Measurements from ENCODE around the gene FHIT.

FHIT gene

GRCh38 chr3:60149501-60149900 lies 1101.8 kb downstream of the FHIT start:
- no peak for DNase-seq

DNA sequence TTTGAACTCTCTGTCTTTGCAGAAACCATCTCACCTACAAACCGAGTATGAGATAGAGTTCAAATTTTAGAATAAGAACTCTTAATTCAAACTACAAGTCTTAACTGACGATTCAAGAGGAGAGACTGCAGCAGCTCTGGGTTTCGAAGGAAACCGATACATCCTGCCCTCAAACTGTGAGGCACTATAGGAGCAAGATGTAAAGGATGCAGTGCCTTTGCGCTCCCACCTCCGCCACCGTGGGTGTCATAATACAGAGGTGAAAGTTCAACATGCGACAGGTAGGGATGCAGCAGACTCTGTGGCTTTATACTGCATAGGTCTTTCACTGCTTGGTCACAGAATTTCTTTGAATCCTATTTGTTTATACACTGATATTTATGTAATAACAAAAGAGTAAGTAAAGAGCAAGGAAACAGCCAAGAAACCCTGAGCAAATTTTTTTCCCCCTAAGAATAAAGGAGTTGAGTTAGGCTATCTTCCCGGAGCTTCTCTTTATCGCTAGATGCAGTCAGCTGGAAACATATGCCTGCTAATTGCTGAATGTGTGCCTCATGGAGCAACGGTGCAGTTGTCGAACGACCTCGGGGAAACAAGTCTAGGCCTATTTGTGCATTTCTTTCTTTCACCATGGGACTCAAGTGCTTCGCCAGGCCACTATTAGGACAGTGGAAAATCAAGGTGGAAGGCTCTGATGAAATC lies 1103.9 kb downstream of the FHIT start:
- no peak for DNase-seq

DNA sequence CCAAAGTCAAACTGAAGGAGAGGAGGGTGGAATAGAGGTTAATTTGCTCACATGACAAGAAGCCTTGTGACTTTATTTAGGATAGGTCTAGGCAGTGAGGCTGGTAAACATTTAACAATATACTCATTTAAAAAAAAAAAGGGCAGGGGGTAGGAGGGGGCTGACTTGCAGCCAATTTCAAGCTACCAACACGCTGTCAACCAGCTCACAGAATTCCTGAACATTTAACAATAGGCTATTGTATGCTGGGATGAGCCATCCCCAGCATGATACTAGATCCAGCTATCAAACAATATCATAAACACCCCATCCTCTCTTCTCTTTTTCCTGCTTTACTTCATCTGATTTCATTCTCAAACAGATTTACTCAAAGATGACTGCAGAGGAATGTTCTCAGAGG lies 1105.1 kb downstream of the FHIT start:
- DNase-seq = peak in 4 of 14 donors; percentile 5 to 20 (median 6)

GRCh38 chr3:60144071-60144470 lies 1107.2 kb downstream of the FHIT start:
- no peak for DNase-seq

DNA sequence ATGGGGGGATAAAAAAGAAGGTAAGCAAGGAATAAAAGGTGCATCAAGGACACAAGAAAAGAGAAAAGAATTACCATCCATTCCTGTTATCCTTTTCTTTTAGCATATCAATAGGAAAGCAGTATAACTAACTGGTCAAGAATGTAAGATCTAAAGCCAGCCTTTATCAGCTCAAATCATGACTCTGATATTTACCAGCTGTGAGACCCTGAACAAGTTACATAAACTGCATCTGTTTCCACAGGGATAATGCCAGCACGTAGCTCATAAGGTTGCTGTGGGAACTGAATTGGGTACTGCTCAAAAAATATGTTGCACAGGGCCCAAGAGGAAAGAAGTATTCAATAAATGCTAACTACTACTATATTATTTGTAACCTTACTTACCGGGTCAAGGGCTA lies 1109.2 kb downstream of the FHIT start:
- no peak for DNase-seq

GRCh38 chr3:60140160-60140559 lies 1111.1 kb downstream of the FHIT start:
- DNase-seq = no peak

DNA sequence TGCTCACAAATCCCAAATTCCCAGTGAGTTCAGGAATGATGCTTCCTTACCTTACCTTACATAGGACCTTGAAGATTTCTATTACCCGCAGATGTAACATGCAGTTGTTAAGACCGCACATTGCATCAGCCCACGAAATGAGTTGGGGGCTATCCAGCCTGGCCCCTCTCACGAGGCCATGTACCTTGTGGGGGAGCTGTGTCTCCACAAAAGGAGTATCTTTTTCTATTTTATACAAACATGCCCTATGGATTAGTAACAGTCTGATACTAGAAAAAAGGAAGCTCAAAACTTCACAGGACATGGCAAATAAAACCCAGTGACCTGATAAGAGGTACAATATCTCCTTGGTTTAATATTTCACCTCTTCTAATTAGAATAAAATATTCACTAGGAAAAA lies 1114.7 kb downstream of the FHIT start:
- no peak for DNase-seq

- no peak for DNase-seq
Observed at GRCh38 chr3:60135474-60135873, 1115.8 kb downstream of the FHIT start.

DNA sequence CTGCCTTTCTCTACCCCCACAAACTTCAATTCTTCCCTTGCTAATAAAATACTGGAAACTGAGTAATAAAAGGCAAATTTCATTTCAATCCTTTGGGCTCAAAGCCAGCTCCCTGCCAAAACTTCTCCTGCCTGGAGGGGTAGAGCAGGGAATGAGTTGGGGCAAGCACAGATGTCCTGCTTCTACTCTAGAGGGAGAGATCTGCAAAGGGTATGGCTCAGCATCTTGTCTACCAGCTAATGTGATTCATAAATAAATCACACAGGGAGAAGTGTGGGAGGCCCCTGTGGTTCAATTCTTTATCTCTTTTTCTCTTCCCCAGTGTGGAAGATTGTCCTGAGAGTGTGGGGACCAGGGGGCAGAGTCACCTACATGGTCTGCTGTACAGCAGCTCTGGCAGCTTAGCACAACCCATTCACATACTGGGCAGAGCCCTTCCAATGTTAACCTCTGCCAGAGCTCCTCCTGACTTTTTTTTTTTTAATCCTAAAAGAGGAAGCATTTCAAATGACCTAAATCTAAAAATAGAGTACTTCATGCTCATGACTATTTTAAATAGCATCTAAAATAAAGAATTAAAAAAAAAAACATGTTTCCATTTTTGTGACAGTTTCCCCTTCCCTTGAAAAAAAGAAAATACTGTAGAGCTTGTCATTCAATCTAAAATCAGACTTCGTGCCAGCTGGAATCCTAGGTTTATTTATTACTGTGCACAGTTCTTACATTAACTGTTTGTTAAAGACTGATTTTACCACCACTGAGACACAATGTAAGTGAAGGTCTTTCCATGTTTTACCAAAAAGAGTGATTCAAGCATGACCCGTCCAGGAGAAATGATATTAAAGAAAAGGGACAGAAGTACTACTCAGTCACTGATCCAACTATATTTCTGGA lies 1117.7 kb downstream of the FHIT start:
- no peak for DNase-seq

DNA sequence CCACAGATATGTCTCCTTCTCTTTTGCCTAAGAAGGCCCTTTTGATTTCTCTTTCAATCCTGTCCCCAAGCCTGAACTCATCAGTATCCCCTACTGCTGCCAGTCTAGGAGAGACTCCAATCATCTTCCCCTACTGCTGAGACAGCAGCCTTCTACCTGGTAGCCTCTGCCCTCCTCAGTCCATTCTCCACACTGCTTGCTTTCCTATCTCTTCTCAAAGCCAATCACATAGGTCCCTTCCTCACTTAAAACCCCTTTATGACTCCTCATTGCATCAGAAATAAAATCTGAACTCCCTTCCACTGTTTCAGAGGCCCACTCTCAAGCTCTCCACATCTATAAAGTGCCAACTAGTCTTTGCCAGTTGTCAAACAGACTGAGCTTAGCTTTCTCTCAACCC lies 1119.6 kb downstream of the FHIT start:
- no peak for DNase-seq

GRCh38 chr3:60126511-60127304 lies 1124.5 kb downstream of the FHIT start:
- no peak for DNase-seq

DNA sequence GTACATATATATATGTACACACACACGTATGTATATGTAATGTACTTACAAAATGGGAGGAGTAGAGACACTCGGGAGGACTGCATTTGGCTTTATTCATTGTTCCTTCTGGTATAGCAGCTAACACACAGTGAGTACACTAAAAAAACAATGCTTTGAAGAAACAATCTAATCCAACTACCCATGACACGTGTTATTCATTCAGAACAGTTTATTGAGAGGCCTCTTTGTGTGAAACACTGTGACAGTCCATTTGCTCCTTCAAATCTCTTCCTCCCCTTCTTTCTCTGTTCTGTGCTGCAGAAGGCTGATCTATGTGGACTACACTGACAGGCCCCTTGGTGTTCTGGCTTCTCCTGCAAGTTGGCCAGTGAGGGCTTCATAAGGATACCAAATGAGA lies 1125.6 kb downstream of the FHIT start:
- DNase-seq = peak in 3 of 14 donors; percentile 6 to 20 (median 15)

DNA sequence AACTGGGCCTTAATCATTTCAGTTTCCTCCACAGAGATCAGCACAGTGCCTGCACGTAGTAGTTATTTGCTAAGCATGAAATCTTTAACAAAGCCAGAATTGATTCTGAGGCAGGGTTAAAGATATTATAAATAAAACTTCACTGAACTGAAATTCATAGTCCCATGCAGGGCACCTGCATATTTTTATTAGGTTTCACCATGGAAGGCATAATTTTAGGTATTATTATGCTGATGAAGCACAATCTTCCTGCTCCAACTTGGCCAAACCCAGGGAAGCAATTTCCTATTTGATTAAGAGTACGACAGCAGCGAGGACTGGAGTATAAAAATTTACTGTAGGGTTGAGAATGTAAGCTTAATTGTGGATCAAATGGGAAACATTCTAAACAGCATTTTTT lies 1131.0 kb downstream of the FHIT start:
- no peak for DNase-seq

- no peak for DNase-seq
Observed at GRCh38 chr3:60114191-60114590, 1137.1 kb downstream of the FHIT start.

- no peak for DNase-seq
Observed at GRCh38 chr3:60107275-60107674, 1144.0 kb downstream of the FHIT start.

GRCh38 chr3:60102154-60102553 lies 1149.1 kb downstream of the FHIT start:
- no peak for DNase-seq

DNA sequence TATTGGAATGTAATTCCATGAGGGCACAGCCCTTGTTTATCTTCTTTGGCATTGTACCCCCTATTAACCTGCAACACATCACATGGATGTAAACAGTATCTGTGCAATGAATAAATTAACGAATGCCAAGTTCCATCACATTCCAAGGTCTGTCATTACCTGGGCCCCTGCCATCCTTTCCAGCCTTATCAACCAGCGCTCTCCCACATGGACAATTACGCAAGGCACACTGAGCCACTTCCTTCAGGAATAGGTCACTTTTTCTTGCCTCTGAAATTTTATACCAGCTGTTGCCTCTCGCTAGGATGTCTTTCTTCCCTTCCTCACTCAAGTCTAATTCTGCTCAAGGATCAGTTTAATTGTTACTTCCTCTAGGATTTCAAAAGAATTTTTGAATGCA lies 1149.6 kb downstream of the FHIT start:
- no peak for DNase-seq

GRCh38 chr3:60096403-60096802 lies 1154.8 kb downstream of the FHIT start:
- no peak for DNase-seq

DNA sequence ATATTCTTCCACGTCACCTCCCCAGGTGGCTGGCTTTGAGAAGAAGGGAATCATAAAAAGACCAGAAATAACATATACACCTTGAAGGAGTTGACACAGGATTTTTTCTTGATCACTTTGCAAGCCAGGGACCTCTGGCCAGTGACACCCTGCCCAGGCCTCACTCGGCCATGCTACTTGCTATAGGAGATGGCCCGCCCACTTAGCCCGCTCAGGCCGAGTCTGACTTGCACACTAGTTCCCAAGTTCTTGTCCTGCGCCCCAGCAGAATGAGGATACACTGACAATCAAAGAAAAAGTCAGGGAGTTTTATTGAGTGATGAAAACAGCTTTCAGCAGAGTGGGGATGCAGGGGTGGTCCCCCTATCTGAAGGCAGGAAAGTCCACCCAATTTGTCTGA lies 1155.3 kb downstream of the FHIT start:
- DNase-seq = no peak

DNA sequence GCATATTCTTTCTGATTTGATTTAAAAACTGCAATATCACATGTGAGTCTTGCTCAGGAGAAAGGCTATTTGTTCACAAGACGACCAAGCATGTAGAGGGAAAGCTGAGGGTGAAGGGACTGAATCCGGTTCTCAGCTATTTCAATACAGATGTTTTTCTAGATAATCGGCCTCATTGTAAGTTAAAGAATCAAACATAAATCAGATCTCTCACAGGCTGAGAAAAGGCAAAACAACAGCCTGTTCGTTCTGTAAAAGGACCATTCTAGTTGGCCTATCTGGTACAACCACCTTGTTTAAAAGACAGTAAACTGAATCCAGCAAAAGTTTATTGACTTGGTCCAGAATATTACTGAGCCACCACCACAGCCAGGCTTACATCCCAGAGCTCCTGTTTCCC lies 1155.7 kb downstream of the FHIT start:
- no peak for DNase-seq

DNA sequence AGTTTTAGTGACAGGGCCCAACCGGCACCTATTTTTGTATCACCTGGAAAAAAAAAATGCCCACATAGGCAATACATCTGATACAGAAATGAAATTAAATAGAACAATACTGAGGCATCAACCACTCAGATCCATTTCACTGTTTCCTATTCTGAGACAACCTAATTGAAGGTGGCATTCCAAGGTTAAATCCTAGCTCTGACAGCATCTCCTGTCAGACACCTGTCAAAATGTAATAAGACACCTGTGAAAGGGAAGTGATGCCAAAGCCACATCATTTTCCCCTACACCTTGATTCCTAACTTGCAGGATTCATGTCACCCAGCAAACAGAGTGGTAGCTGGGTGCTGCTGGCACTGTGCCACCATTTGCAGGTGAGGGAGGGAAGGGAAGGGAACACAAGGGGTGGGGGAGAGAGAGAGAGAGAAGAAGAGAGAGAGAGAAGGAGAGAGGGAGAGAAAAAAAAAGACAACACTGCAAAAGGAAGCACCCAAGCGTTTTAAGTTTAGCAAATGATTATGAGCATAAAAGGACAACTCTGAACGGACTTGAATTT lies 1156.8 kb downstream of the FHIT start:
- DNase-seq = no peak

DNA sequence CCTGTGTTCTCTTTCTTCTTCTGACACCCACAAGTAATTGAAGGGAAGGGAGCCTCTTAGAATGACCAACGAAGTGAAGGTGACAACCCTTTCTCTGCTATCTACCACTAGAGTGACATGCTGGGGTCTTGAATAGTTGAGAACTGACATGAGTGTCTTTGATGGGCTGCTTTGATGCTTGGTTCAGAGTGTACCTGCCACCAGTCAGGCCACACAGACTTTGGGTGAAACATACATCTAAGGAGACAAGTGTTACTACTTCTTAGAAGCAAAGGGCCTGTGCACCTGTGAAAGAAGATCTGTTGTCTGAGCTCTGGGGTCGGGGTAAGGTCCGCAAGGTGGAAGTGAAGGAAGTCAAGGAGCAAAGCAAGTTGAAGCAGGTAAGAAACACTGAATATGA lies 1160.7 kb downstream of the FHIT start:
- no peak for DNase-seq

- no peak for DNase-seq
Observed at GRCh38 chr3:60086811-60087210, 1164.4 kb downstream of the FHIT start.

Data from C1 segment of cervical spinal cord (tissue), 14 donors.